OCI-LY1 (cell line): ENCODE results near the gene CSNK2A1.

Experiments used
- H2AFZ ChIP-seq: fragments of 200-600 bp; sonication (generic), shearing (Covaris generic); 2 replicates; pipeline ENCODE4 v1.6.0; 2014; ENCODE audit warnings: antibody characterized with exemption, mild to moderate bottlenecking, low read length
- H3F3A ChIP-seq: fragments of 200-600 bp; sonication (generic), shearing (Covaris generic); 2 replicates; pipeline ENCODE4 v1.6.0; 2014; ENCODE audit warnings: mild to moderate bottlenecking, antibody characterized with exemption, low read length, moderate library complexity; ENCODE audit not compliant: insufficient read depth
- H3K27ac ChIP-seq: fragments of 200-600 bp; sonication (generic); 2 replicates; pipeline ENCODE4 v1.5.1; 2014; ENCODE audit warnings: low read length, mixed run types, mild to moderate bottlenecking, low read depth; ENCODE audit not compliant: poor library complexity, severe bottlenecking
- H3K27me3 ChIP-seq: fragments of 200-600 bp; sonication (generic); 2 replicates; pipeline ENCODE4 v1.6.0; 2014; ENCODE audit warnings: antibody characterized with exemption, mild to moderate bottlenecking, low read length, moderate library complexity; ENCODE audit not compliant: insufficient read depth
- H3K36me3 ChIP-seq: fragments of 200-600 bp; sonication (generic); 2 replicates; pipeline ENCODE4 v1.6.1; 2014; ENCODE audit warnings: mild to moderate bottlenecking, antibody characterized with exemption, low read length, moderate library complexity, mixed read lengths; ENCODE audit not compliant: insufficient read depth
- H3K4me1 ChIP-seq: fragments of 200-600 bp; sonication (generic); 2 replicates; pipeline ENCODE4 v1.5.1; 2014; ENCODE audit warnings: mild to moderate bottlenecking, low read length, moderate library complexity; ENCODE audit not compliant: insufficient read depth, severe bottlenecking
- H3K4me2 ChIP-seq: fragments of 200-600 bp; sonication (generic), shearing (Covaris generic); 2 replicates; pipeline ENCODE4 v1.6.1; 2014; ENCODE audit warnings: low read length
- H3K4me3 ChIP-seq: fragments of 200-600 bp; sonication (generic); 2 replicates; pipeline ENCODE4 v1.5.1; 2014; ENCODE audit warnings: low read length, low read depth, mild to moderate bottlenecking, mixed read lengths; ENCODE audit not compliant: poor library complexity, severe bottlenecking
- H3K79me2 ChIP-seq: fragments of 200-600 bp; shearing (Covaris generic); 2 replicates; pipeline ENCODE4 v1.6.1; 2016; ENCODE audit warnings: mixed run types, low read length, mixed read lengths; ENCODE audit not compliant: insufficient read depth
- H3K9ac ChIP-seq: fragments of 200-600 bp; sonication (generic), shearing (Covaris generic); 2 replicates; pipeline ENCODE4 v1.6.1; 2014; ENCODE audit warnings: mild to moderate bottlenecking, low read length, mixed read lengths
- H3K9me2 ChIP-seq: fragments of 200-600 bp; sonication (generic), shearing (Covaris generic); 2 replicates; pipeline ENCODE4 v1.6.1; 2014; ENCODE audit warnings: low read depth, mild to moderate bottlenecking, low read length, mixed read lengths
- H3K9me3 ChIP-seq: fragments of 200-600 bp; shearing (Covaris generic); 2 replicates; pipeline ENCODE4 v1.6.1; 2014; ENCODE audit warnings: low read length, mixed read lengths
- H4K20me1 ChIP-seq: fragments of 200-600 bp; sonication (generic), shearing (Covaris generic); 2 replicates; pipeline ENCODE4 v1.6.0; 2016; ENCODE audit warnings: mild to moderate bottlenecking, low read length; ENCODE audit not compliant: insufficient read depth
- EZH2 ChIP-seq: fragments of 200-600 bp; sonication (generic), shearing (Covaris generic); IDR thresholded peaks from 2 replicates; pipeline ENCODE4 v1.8.0; 2017; ENCODE audit warnings: borderline replicate concordance, mixed run types, mild to moderate bottlenecking, antibody characterized with exemption, low read length, moderate library complexity, mixed read lengths
- TF ChIP-seq, protein P1 (sequence below): fragments of 200-600 bp; sonication (generic), shearing (Covaris generic); IDR thresholded peaks from 2 replicates; pipeline ENCODE4 v1.5.1; 2017; ENCODE audit warnings: mild to moderate bottlenecking, antibody characterized with exemption, low read length, moderate library complexity, mixed read lengths

Gene CSNK2A1

DNA sequence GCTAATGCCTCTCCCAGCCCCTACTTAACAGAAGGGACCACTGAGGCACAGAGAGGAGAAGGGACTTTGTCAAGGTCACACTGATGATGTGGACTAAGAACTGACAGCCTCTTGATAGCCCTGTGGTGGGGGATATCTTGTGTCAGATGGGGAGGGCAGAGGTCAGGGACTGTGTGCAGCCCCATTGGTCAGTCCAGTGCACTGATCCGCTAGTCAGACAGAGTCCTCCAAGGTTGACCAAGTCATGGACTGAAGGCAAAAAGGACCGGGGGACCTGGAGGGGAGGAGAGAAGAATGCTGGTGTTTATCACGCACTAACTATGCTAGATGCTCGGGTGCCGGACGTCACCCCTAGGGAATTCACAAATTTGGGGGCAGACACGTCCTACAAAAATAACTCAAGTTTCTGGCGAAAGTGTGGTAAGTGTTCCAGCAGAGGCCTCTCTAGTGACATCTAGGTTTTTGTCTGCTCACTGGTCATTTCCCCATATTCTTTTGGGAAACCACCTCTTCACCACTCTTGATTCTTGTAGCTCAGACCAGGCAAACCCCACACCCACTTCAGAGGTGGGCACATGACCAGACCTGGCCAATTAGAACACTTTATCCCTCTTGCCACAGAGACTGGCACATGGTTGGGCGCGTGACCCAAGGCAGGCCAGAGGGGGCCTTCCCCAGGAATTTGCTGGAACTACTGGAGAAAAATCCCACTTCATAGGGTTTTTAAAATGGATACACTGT lies 45.5 kb upstream of the CSNK2A1 start:
- H2AFZ ChIP-seq = no peak overlapping the region; the same call in 1 of the 2 replicates

GRCh38 chr20:588476-588875 lies 44.9 kb upstream of the CSNK2A1 start:
- TF ChIP-seq EZH2 = no peak
- TF ChIP-seq, protein P1, sequence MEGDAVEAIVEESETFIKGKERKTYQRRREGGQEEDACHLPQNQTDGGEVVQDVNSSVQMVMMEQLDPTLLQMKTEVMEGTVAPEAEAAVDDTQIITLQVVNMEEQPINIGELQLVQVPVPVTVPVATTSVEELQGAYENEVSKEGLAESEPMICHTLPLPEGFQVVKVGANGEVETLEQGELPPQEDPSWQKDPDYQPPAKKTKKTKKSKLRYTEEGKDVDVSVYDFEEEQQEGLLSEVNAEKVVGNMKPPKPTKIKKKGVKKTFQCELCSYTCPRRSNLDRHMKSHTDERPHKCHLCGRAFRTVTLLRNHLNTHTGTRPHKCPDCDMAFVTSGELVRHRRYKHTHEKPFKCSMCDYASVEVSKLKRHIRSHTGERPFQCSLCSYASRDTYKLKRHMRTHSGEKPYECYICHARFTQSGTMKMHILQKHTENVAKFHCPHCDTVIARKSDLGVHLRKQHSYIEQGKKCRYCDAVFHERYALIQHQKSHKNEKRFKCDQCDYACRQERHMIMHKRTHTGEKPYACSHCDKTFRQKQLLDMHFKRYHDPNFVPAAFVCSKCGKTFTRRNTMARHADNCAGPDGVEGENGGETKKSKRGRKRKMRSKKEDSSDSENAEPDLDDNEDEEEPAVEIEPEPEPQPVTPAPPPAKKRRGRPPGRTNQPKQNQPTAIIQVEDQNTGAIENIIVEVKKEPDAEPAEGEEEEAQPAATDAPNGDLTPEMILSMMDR = no peak
- no peak overlapping the region for H3K4me3 ChIP-seq
- peak overlapping the region; percentile 13 for H3K27ac ChIP-seq
- no peaks in the 10 kb centered on the region for H3K9me2 ChIP-seq
- H3F3A ChIP-seq = no peaks in the 10 kb centered on the region
- no peaks in the 10 kb centered on the region for H3K79me2 ChIP-seq
- H3K4me2 ChIP-seq = no peak overlapping the region
- no peaks in the 10 kb centered on the region for H4K20me1 ChIP-seq
- H3K27me3 ChIP-seq = no peaks in the 10 kb centered on the region
- no peaks in the 10 kb centered on the region for H3K9me3 ChIP-seq
- H3K9ac ChIP-seq = no peak overlapping the region
- no peak overlapping the region for H2AFZ ChIP-seq
- H3K4me1 ChIP-seq = peaks cover 24% of the 10 kb centered on the region
- H3K36me3 ChIP-seq = no peaks in the 10 kb centered on the region

More for the DNA sequence above, 45.5 kb upstream of the CSNK2A1 start:
- H3F3A ChIP-seq = no peaks in the 10 kb centered on the region
- H3K4me1 ChIP-seq = peaks cover 19% of the 10 kb centered on the region
- H3K79me2 ChIP-seq = no peaks in the 10 kb centered on the region
- TF ChIP-seq, protein P1 = no peak
- TF ChIP-seq EZH2 = no peak
- no peaks in the 10 kb centered on the region for H3K9me3 ChIP-seq
- H3K27ac ChIP-seq = peak overlapping the region; percentile 13
- no peak overlapping the region for H3K4me3 ChIP-seq
- H3K36me3 ChIP-seq = no peaks in the 10 kb centered on the region
- no peaks in the 10 kb centered on the region for H4K20me1 ChIP-seq
- no peaks in the 10 kb centered on the region for H3K9me2 ChIP-seq
- H3K27me3 ChIP-seq = no peaks in the 10 kb centered on the region
- peak overlapping the region; percentile 6; the same call in 1 of the 2 replicates for H3K4me2 ChIP-seq
- H3K9ac ChIP-seq = no peak overlapping the region

DNA sequence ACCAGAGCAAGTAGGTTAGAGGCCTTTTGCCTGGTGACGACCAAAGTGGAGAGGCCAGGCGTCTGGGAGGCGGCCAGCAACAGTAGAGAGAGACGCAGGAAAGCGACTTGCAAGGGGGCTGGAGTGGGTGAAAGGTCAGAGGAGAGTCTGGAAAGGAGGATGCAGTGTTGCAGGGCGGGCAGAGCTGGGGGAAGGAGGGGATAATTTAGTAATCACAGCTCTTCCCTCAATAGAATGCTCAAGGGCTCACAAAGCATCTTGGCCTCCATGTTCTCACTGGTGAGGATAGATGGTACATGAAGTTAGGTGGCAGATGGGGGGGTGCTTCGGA lies 41.3 kb upstream of the CSNK2A1 start:
- no peaks in the 10 kb centered on the region for H3K36me3 ChIP-seq
- no peaks in the 10 kb centered on the region for H3K9me2 ChIP-seq
- no peaks in the 10 kb centered on the region for H3K27me3 ChIP-seq
- H3K4me2 ChIP-seq = no peak overlapping the region
- no peak overlapping the region for H3K4me3 ChIP-seq
- no peaks in the 10 kb centered on the region for H3K79me2 ChIP-seq
- no peaks in the 10 kb centered on the region for H3F3A ChIP-seq
- TF ChIP-seq, protein P1 = no peak
- TF ChIP-seq EZH2 = no peak
- no peak overlapping the region for H3K27ac ChIP-seq
- no peak overlapping the region for H2AFZ ChIP-seq
- no peaks in the 10 kb centered on the region for H3K9me3 ChIP-seq
- no peaks in the 10 kb centered on the region for H4K20me1 ChIP-seq
- no peak overlapping the region for H3K9ac ChIP-seq
- H3K4me1 ChIP-seq = peaks cover 42% of the 10 kb centered on the region
